H7 (cell line): ENCODE results near the gene TENM4. TPM values are rescaled to one million over a fixed set of nuclear protein-coding genes. Genes with fewer than 3 reads are reported as not detected.
"Not testable (repeated sequence)": the region's sequence is repeated elsewhere in the genome, so short reads cannot be mapped to it uniquely, and the experiment has no call there.

Experiments
- DNase-seq: peaks from one replicate; pipeline ENCODE4 v3.0.0; 2012
- H3K27me3 ChIP-seq: 2 replicates; pipeline ENCODE4 v1.6.0; 2011; ENCODE audit warnings: mild to moderate bottlenecking, low read length; ENCODE audit not compliant: control insufficient read depth, insufficient read depth
- H3K36me3 ChIP-seq: replicated peaks from 2 replicates; pipeline ENCODE4 v1.5.1; 2011; ENCODE audit warnings: low read length; ENCODE audit not compliant: control insufficient read depth, insufficient read depth
- H3K4me3 ChIP-seq: 2 replicates; pipeline ENCODE4 v1.5.1; 2011; ENCODE audit warnings: low read depth, mild to moderate bottlenecking, control low read depth, low read length, moderate library complexity; ENCODE audit not compliant: insufficient read depth
- total RNA-seq: library from RNA; depleted of rRNA; stranded (reverse); fragments of >200 nt; shearing (Covaris generic); gene quantifications from 2 replicates; pipeline ENCODE4 v1.2.3, GENCODE V29; 2014

Gene TENM4
- total RNA-seq, 1 experiment from 2014 or later, result 29.6 TPM

GRCh38 chr11:79196950-79197349 lies 243.9 kb downstream of the TENM4 start:
- no peak overlapping the region for H3K4me3 ChIP-seq
- no peaks in the 10 kb centered on the region for H3K27me3 ChIP-seq
- no peak for DNase-seq
- no peaks in the 10 kb centered on the region for H3K36me3 ChIP-seq

GRCh38 chr11:79195209-79195608 lies 245.6 kb downstream of the TENM4 start:
- DNase-seq, result no peak

GRCh38 chr11:79193663-79194310 lies 247.0 kb downstream of the TENM4 start:
- no peak overlapping the region for H3K4me3 ChIP-seq
- no peak for DNase-seq
- H3K27me3 ChIP-seq, result no peaks in the 10 kb centered on the region
- H3K36me3 ChIP-seq, result no peaks in the 10 kb centered on the region

More at GRCh38 chr11:79195209-79195608, 245.6 kb downstream of the TENM4 start:
- Histone ChIP-seq H3K36me3 (no peaks in the 10 kb centered on the region), H3K27me3 (no peaks in the 10 kb centered on the region), H3K4me3 (no peak overlapping the region)

- Histone ChIP-seq H3K27me3 (no peaks in the 10 kb centered on the region), H3K4me3 (no peak overlapping the region), H3K36me3 (no peaks in the 10 kb centered on the region)
- DNase-seq, result no peak
Measured at GRCh38 chr11:79192836-79193235, 248.0 kb downstream of the TENM4 start.

GRCh38 chr11:79191716-79192115 lies 249.1 kb downstream of the TENM4 start:
- not testable (repeated sequence) for DNase-seq, H3K27me3 ChIP-seq, H3K36me3 ChIP-seq, H3K4me3 ChIP-seq

- H3K36me3 ChIP-seq, DNase-seq, H3K27me3 ChIP-seq, H3K4me3 ChIP-seq: not testable (repeated sequence)
Measured at GRCh38 chr11:79190553-79190952, 250.3 kb downstream of the TENM4 start.

GRCh38 chr11:79189601-79190000 lies 251.2 kb downstream of the TENM4 start:
- Histone ChIP-seq H3K27me3 (no peaks in the 10 kb centered on the region), H3K36me3 (no peaks in the 10 kb centered on the region), H3K4me3 (no peak overlapping the region)
- DNase-seq, result no peak

GRCh38 chr11:79189055-79189454 lies 251.8 kb downstream of the TENM4 start:
- Histone ChIP-seq H3K4me3 (no peak overlapping the region), H3K27me3 (peaks cover 2% of the 10 kb centered on the region; the same call in 1 of the 2 replicates), H3K36me3 (no peaks in the 10 kb centered on the region)
- DNase-seq, result no peak

GRCh38 chr11:79186669-79187068 lies 254.2 kb downstream of the TENM4 start:
- H3K27me3 ChIP-seq, result peaks cover 2% of the 10 kb centered on the region; the same call in 1 of the 2 replicates
- no peaks in the 10 kb centered on the region for H3K36me3 ChIP-seq
- no peak for DNase-seq
- H3K4me3 ChIP-seq, result no peak overlapping the region

GRCh38 chr11:79185351-79185750 lies 255.5 kb downstream of the TENM4 start:
- peaks cover 2% of the 10 kb centered on the region; the same call in 1 of the 2 replicates for H3K27me3 ChIP-seq
- no peak overlapping the region for H3K4me3 ChIP-seq
- H3K36me3 ChIP-seq, result no peaks in the 10 kb centered on the region
- DNase-seq, result no peak

- Histone ChIP-seq H3K27me3 (peaks cover 2% of the 10 kb centered on the region; the same call in 1 of the 2 replicates), H3K36me3 (no peaks in the 10 kb centered on the region), H3K4me3 (no peak overlapping the region)
- DNase-seq, result peak; percentile 26
Measured at GRCh38 chr11:79184285-79184684, 256.5 kb downstream of the TENM4 start.

- no peak for DNase-seq
- Histone ChIP-seq H3K4me3 (no peak overlapping the region), H3K36me3 (no peaks in the 10 kb centered on the region), H3K27me3 (peaks cover 2% of the 10 kb centered on the region; the same call in 1 of the 2 replicates)
Measured at GRCh38 chr11:79182794-79183193, 258.0 kb downstream of the TENM4 start.

GRCh38 chr11:79179087-79179486 lies 261.7 kb downstream of the TENM4 start:
- H3K4me3 ChIP-seq, result no peak overlapping the region

GRCh38 chr11:79174045-79175008 lies 266.5 kb downstream of the TENM4 start:
- H3K27me3 ChIP-seq, result no peaks in the 10 kb centered on the region
- no peaks in the 10 kb centered on the region for H3K36me3 ChIP-seq
- H3K4me3 ChIP-seq, result no peak overlapping the region
- DNase-seq, result peak; percentile 29

More at GRCh38 chr11:79179087-79179486, 261.7 kb downstream of the TENM4 start:
- DNase-seq, result no peak
- Histone ChIP-seq H3K36me3 (no peaks in the 10 kb centered on the region), H3K27me3 (no peaks in the 10 kb centered on the region)

- DNase-seq, result no peak
- H3K36me3 ChIP-seq, result no peaks in the 10 kb centered on the region
- H3K27me3 ChIP-seq, result no peaks in the 10 kb centered on the region
- no peak overlapping the region for H3K4me3 ChIP-seq
Measured at GRCh38 chr11:79173615-79174014, 267.2 kb downstream of the TENM4 start.
